ENCODE results near the gene CCDC40. TPM values are rescaled to one million over a fixed set of nuclear protein-coding genes. Genes with fewer than 3 reads are reported as not detected.
A peak's percentile ranks its signal among the peaks of the same experiment; 100 is the strongest.

The CCDC40 gene
- total RNA-seq, 1 donor from 2014 or later = 5.8 TPM

- intact Hi-C loops (cut with micrococcal nuclease) = no loop called here
- ATAC-seq (no peak), DNase-seq (peak; percentile 4)
Observed at GRCh38 chr17:80106751-80107150, 70.3 kb downstream of the CCDC40 start.

- ATAC-seq (no peak), DNase-seq (peak; percentile 25)
- intact Hi-C loops (cut with micrococcal nuclease) = no loop called here
Observed at GRCh38 chr17:80107231-80108021, 71.0 kb downstream of the CCDC40 start.

- DNase-seq (peak; percentile 19), ATAC-seq (no peak)
- intact Hi-C loops (cut with micrococcal nuclease) = no loop called here
Observed at GRCh38 chr17:80108036-80108971, 71.9 kb downstream of the CCDC40 start.

GRCh38 chr17:80109066-80109660 lies 72.7 kb downstream of the CCDC40 start:
- DNase-seq (peak; percentile 7), ATAC-seq (no peak)
- intact Hi-C loops (cut with micrococcal nuclease) = no loop called here

GRCh38 chr17:80109713-80110446 lies 73.4 kb downstream of the CCDC40 start:
- no peak for ATAC-seq
- peak; percentile 18 for DNase-seq
- intact Hi-C loops (cut with micrococcal nuclease) = no loop called here

- intact Hi-C loops (cut with micrococcal nuclease) = no loop called here
- ATAC-seq (no peak), DNase-seq (peak; percentile 18)
Observed at GRCh38 chr17:80110447-80110812, 74.0 kb downstream of the CCDC40 start.

GRCh38 chr17:80110927-80111701 lies 74.7 kb downstream of the CCDC40 start:
- intact Hi-C loops (cut with micrococcal nuclease) = no loop called here
- no peak for ATAC-seq
- DNase-seq = peak; percentile 11

GRCh38 chr17:80111702-80112470 lies 75.4 kb downstream of the CCDC40 start:
- DNase-seq = peak; percentile 17
- intact Hi-C loops (cut with micrococcal nuclease) = no loop called here
- no peak for ATAC-seq

GRCh38 chr17:80112471-80113032 lies 76.1 kb downstream of the CCDC40 start:
- DNase-seq (peak; percentile 24), ATAC-seq (no peak)
- intact Hi-C loops (cut with micrococcal nuclease) = no loop called here

GRCh38 chr17:80113033-80113484 lies 76.6 kb downstream of the CCDC40 start:
- ATAC-seq (no peak), DNase-seq (peak; percentile 19)
- intact Hi-C loops (cut with micrococcal nuclease) = no loop called here

- intact Hi-C loops (cut with micrococcal nuclease) = no loop called here
- ATAC-seq (no peak), DNase-seq (no peak)
Observed at GRCh38 chr17:80114758-80115157, 78.3 kb downstream of the CCDC40 start.

GRCh38 chr17:80115159-80115558 lies 78.7 kb downstream of the CCDC40 start:
- DNase-seq (no peak), ATAC-seq (no peak)
- intact Hi-C loops (cut with micrococcal nuclease) = no loop called here

- no peak for ATAC-seq
- no peak for DNase-seq
- intact Hi-C loops (cut with micrococcal nuclease) = no loop called here
Observed at GRCh38 chr17:80116276-80116920, 80.0 kb downstream of the CCDC40 start.

- ATAC-seq = no peak
- no peak for DNase-seq
- intact Hi-C loops (cut with micrococcal nuclease) = no loop called here
Observed at GRCh38 chr17:80116921-80117380, 80.5 kb downstream of the CCDC40 start.

GRCh38 chr17:80117491-80118401 lies 81.3 kb downstream of the CCDC40 start:
- intact Hi-C loops (cut with micrococcal nuclease) = no loop called here
- no peak for DNase-seq
- ATAC-seq = no peak
